OCI-LY1 (cell line): Measurements from ENCODE around the gene SUPT3H.

Source experiments
- H2AFZ ChIP-seq: fragments of 200-600 bp; sonication (generic), shearing (Covaris generic); 2 replicates; pipeline ENCODE4 v1.6.0; 2014; ENCODE audit warnings: antibody characterized with exemption, mild to moderate bottlenecking, low read length
- H3F3A ChIP-seq: fragments of 200-600 bp; sonication (generic), shearing (Covaris generic); 2 replicates; pipeline ENCODE4 v1.6.0; 2014; ENCODE audit warnings: mild to moderate bottlenecking, antibody characterized with exemption, low read length, moderate library complexity; ENCODE audit not compliant: insufficient read depth
- H3K27ac ChIP-seq: fragments of 200-600 bp; sonication (generic); 2 replicates; pipeline ENCODE4 v1.5.1; 2014; ENCODE audit warnings: low read length, mixed run types, mild to moderate bottlenecking, low read depth; ENCODE audit not compliant: poor library complexity, severe bottlenecking
- H3K27me3 ChIP-seq: fragments of 200-600 bp; sonication (generic); 2 replicates; pipeline ENCODE4 v1.6.0; 2014; ENCODE audit warnings: antibody characterized with exemption, mild to moderate bottlenecking, low read length, moderate library complexity; ENCODE audit not compliant: insufficient read depth
- H3K36me3 ChIP-seq: fragments of 200-600 bp; sonication (generic); 2 replicates; pipeline ENCODE4 v1.6.1; 2014; ENCODE audit warnings: mild to moderate bottlenecking, antibody characterized with exemption, low read length, moderate library complexity, mixed read lengths; ENCODE audit not compliant: insufficient read depth
- H3K4me1 ChIP-seq: fragments of 200-600 bp; sonication (generic); 2 replicates; pipeline ENCODE4 v1.5.1; 2014; ENCODE audit warnings: mild to moderate bottlenecking, low read length, moderate library complexity; ENCODE audit not compliant: insufficient read depth, severe bottlenecking
- H3K4me2 ChIP-seq: fragments of 200-600 bp; sonication (generic), shearing (Covaris generic); 2 replicates; pipeline ENCODE4 v1.6.1; 2014; ENCODE audit warnings: low read length
- H3K4me3 ChIP-seq: fragments of 200-600 bp; sonication (generic); 2 replicates; pipeline ENCODE4 v1.5.1; 2014; ENCODE audit warnings: low read length, low read depth, mild to moderate bottlenecking, mixed read lengths; ENCODE audit not compliant: poor library complexity, severe bottlenecking
- H3K79me2 ChIP-seq: fragments of 200-600 bp; shearing (Covaris generic); 2 replicates; pipeline ENCODE4 v1.6.1; 2016; ENCODE audit warnings: mixed run types, low read length, mixed read lengths; ENCODE audit not compliant: insufficient read depth
- H3K9ac ChIP-seq: fragments of 200-600 bp; sonication (generic), shearing (Covaris generic); 2 replicates; pipeline ENCODE4 v1.6.1; 2014; ENCODE audit warnings: mild to moderate bottlenecking, low read length, mixed read lengths
- H3K9me2 ChIP-seq: fragments of 200-600 bp; sonication (generic), shearing (Covaris generic); 2 replicates; pipeline ENCODE4 v1.6.1; 2014; ENCODE audit warnings: low read depth, mild to moderate bottlenecking, low read length, mixed read lengths
- H3K9me3 ChIP-seq: fragments of 200-600 bp; shearing (Covaris generic); 2 replicates; pipeline ENCODE4 v1.6.1; 2014; ENCODE audit warnings: low read length, mixed read lengths
- H4K20me1 ChIP-seq: fragments of 200-600 bp; sonication (generic), shearing (Covaris generic); 2 replicates; pipeline ENCODE4 v1.6.0; 2016; ENCODE audit warnings: mild to moderate bottlenecking, low read length; ENCODE audit not compliant: insufficient read depth
- EZH2 ChIP-seq: fragments of 200-600 bp; sonication (generic), shearing (Covaris generic); IDR thresholded peaks from 2 replicates; pipeline ENCODE4 v1.8.0; 2017; ENCODE audit warnings: borderline replicate concordance, mixed run types, mild to moderate bottlenecking, antibody characterized with exemption, low read length, moderate library complexity, mixed read lengths
- TF ChIP-seq, protein P1 (sequence below): fragments of 200-600 bp; sonication (generic), shearing (Covaris generic); IDR thresholded peaks from 2 replicates; pipeline ENCODE4 v1.5.1; 2017; ENCODE audit warnings: mild to moderate bottlenecking, antibody characterized with exemption, low read length, moderate library complexity, mixed read lengths

Gene SUPT3H

DNA sequence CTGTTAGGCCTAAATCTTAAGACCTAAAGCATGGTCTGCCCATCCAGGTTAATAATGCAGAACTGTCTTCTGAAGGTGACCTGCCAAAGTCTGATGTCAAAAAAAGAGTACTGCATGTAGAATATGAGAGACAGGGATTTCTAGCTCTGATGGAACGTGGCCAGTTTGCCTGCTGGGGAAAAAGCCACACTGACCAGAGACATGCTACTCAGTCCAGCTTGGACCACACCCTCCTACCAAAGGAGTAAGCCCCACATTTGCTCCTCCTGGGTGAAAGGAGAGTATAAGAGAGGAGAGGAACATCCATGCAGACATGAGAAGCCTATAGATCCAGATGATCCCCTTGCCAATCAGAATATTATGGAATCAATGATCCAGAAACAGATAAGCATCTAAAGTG lies 279.5 kb downstream of the SUPT3H start:
- no peaks in the 10 kb centered on the region for H3F3A ChIP-seq
- no peaks in the 10 kb centered on the region for H3K36me3 ChIP-seq
- no peaks in the 10 kb centered on the region for H3K79me2 ChIP-seq
- no peaks in the 10 kb centered on the region for H4K20me1 ChIP-seq
- TF ChIP-seq EZH2: no peak
- no peak overlapping the region for H3K4me3 ChIP-seq
- H3K4me1 ChIP-seq: no peaks in the 10 kb centered on the region
- H3K4me2 ChIP-seq: no peak overlapping the region
- H3K27me3 ChIP-seq: no peaks in the 10 kb centered on the region
- no peak overlapping the region for H3K9ac ChIP-seq
- H3K9me3 ChIP-seq: no peaks in the 10 kb centered on the region
- no peak overlapping the region for H3K27ac ChIP-seq
- H2AFZ ChIP-seq: no peak overlapping the region
- H3K9me2 ChIP-seq: no peaks in the 10 kb centered on the region

DNA sequence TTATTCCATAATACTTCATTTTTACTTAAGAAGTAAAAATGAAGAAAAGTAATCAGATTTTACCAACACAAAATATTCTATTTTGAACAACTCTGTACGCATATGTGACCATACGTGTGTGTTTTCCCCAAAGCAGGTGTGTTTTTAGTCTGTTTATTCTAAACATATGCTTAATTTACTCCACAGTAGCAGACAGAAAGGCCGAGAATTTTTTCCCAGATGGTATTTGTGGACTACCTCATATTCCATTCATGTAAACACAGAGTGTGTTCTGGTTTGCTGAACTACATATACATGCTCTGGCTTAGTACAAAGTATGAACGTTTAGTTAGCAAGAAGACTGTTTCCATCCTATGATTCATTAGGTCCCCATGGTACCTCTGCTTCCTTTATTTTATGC lies 282.9 kb downstream of the SUPT3H start:
- Histone ChIP-seq H3K4me3 (no peak overlapping the region), H3K27me3 (no peaks in the 10 kb centered on the region), H3K9ac (no peak overlapping the region), H3K9me3 (no peaks in the 10 kb centered on the region), H3K36me3 (no peaks in the 10 kb centered on the region), H3K9me2 (no peaks in the 10 kb centered on the region), H2AFZ (no peak overlapping the region), H3F3A (no peaks in the 10 kb centered on the region), H4K20me1 (no peaks in the 10 kb centered on the region), H3K79me2 (no peaks in the 10 kb centered on the region), H3K27ac (no peak overlapping the region), H3K4me2 (no peak overlapping the region), H3K4me1 (no peaks in the 10 kb centered on the region)
- TF ChIP-seq, protein P1, sequence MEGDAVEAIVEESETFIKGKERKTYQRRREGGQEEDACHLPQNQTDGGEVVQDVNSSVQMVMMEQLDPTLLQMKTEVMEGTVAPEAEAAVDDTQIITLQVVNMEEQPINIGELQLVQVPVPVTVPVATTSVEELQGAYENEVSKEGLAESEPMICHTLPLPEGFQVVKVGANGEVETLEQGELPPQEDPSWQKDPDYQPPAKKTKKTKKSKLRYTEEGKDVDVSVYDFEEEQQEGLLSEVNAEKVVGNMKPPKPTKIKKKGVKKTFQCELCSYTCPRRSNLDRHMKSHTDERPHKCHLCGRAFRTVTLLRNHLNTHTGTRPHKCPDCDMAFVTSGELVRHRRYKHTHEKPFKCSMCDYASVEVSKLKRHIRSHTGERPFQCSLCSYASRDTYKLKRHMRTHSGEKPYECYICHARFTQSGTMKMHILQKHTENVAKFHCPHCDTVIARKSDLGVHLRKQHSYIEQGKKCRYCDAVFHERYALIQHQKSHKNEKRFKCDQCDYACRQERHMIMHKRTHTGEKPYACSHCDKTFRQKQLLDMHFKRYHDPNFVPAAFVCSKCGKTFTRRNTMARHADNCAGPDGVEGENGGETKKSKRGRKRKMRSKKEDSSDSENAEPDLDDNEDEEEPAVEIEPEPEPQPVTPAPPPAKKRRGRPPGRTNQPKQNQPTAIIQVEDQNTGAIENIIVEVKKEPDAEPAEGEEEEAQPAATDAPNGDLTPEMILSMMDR: no peak
- TF ChIP-seq EZH2: no peak

DNA sequence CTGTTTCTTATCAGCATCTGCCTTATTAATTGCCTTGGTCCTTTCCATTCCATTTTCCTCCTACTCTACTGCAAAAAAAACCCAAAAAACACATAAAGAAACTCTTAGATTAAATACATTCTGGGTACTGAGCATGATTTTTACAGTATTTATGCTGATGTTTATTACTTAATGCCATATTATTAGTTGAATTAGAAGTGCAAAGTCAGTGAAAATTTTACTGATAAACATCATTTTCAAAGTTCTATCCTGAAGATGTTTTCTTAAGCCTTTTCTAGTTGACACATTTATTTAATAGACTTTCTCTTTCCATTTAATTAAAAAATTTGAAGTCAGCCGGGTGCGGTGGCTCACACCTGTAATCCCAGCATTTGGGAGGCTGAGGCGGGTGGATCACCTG lies 285.6 kb downstream of the SUPT3H start:
- H2AFZ ChIP-seq: no peak overlapping the region
- no peaks in the 10 kb centered on the region for H3K9me3 ChIP-seq
- no peaks in the 10 kb centered on the region for H3K9me2 ChIP-seq
- H3K4me3 ChIP-seq: no peak overlapping the region
- H3K4me1 ChIP-seq: no peaks in the 10 kb centered on the region
- no peaks in the 10 kb centered on the region for H4K20me1 ChIP-seq
- H3K79me2 ChIP-seq: no peaks in the 10 kb centered on the region
- no peak overlapping the region for H3K27ac ChIP-seq
- H3K27me3 ChIP-seq: no peaks in the 10 kb centered on the region
- no peak overlapping the region for H3K4me2 ChIP-seq
- H3K36me3 ChIP-seq: no peaks in the 10 kb centered on the region
- no peak overlapping the region for H3K9ac ChIP-seq
- TF ChIP-seq EZH2: no peak
- TF ChIP-seq, protein P1: no peak
- no peaks in the 10 kb centered on the region for H3F3A ChIP-seq

DNA sequence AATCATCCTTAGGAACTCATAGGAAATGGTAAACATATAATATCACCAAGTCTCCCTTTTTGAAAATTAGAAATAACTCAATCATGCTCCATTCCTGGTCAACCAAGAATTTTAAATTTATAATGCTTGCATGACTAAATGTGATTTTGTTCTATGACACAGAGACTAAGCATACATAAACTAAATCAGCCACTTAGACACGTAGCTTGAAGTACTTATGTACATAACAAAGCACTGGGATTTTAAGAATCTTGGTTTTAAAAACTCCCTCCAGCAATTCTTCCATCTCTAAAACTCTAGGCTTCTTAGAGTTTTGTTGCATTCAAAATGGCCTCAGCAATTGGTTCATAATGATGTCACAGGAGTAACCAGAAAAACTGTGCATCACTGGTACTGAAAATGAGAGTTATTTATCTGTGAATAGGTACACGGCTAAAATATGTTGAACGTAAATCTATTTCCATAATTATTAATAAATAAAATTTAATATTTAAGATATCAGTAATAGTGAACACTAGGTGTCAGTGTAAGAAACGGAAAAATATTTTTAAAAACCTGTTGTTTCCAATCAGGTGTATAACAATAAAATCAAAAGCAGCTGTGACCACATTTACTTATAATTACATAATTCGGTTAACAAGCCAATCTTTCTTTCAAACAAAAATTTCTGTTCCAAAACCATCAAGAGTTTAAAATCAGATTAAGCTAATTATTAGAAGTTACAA lies 291.2 kb downstream of the SUPT3H start:
- no peak overlapping the region for H3K27ac ChIP-seq
- H3K27me3 ChIP-seq: no peaks in the 10 kb centered on the region
- H3F3A ChIP-seq: no peaks in the 10 kb centered on the region
- no peak overlapping the region for H3K9ac ChIP-seq
- no peaks in the 10 kb centered on the region for H3K4me1 ChIP-seq
- no peaks in the 10 kb centered on the region for H3K9me3 ChIP-seq
- H4K20me1 ChIP-seq: no peaks in the 10 kb centered on the region
- no peaks in the 10 kb centered on the region for H3K36me3 ChIP-seq
- no peak overlapping the region for H3K4me2 ChIP-seq
- H3K9me2 ChIP-seq: no peaks in the 10 kb centered on the region
- H3K79me2 ChIP-seq: no peaks in the 10 kb centered on the region
- TF ChIP-seq, protein P1: no peak
- no peak for TF ChIP-seq EZH2
- H2AFZ ChIP-seq: no peak overlapping the region
- no peak overlapping the region for H3K4me3 ChIP-seq
